Peyer's patch (tissue), 4 donors: ENCODE results near the gene TSGA10. TPM values are rescaled to one million over a fixed set of nuclear protein-coding genes. Genes with fewer than 3 reads are reported as not detected.

Source experiments
- DNase-seq, 3 donors: peaks; one replicate each; pipeline ENCODE4 v3.0.0-alpha.2; 2017 to 2019
- H3K27ac ChIP-seq, 4 donors: fragments of 200-600 bp; sonication (generic); one replicate each; pipeline ENCODE4 v1.5.1; 2016 to 2019
- H3K27me3 ChIP-seq, 2 donors: fragments of 200-600 bp; sonication (generic); one replicate each; pipeline ENCODE4 v1.5.1; 2019
- H3K36me3 ChIP-seq, 3 donors: fragments of 200-600 bp; sonication (generic); one replicate each; pipeline ENCODE4 v1.5.1; 2016 to 2019
- H3K4me1 ChIP-seq, 4 donors: fragments of 200-600 bp; sonication (generic); one replicate each; pipeline ENCODE4 v1.5.1; 2016 to 2019
- H3K4me3 ChIP-seq, 4 donors: fragments of 200-600 bp; sonication (generic); 1 replicate in 3 of 4; 2 replicates in 1 of 4; pipeline ENCODE4 v1.5.1; 2016 to 2019; ENCODE audit warnings: mild to moderate bottlenecking in 1 of 4
- H3K9me3 ChIP-seq, 4 donors: fragments of 200-600 bp; sonication (generic); one replicate each; pipeline ENCODE4 v1.5.1; 2016 to 2019; ENCODE audit warnings: mild to moderate bottlenecking in 1 of 4
- CTCF ChIP-seq, 6 experiments: fragments of 450-650 bp in 4 of 6; fragments of 200-600 bp in 2 of 6; sonication (generic) in 1 of 6; IDR thresholded peaks; one replicate each; pipeline ENCODE4 v1.5.1; 2017 to 2019; ENCODE audit warnings: antibody characterized with exemption in 6 of 6, mild to moderate bottlenecking in 3 of 6, moderate library complexity in 1 of 6
- POLR2A ChIP-seq, 2 donors: fragments of 450-650 bp; IDR thresholded peaks; one replicate each; pipeline ENCODE4 v1.5.1; 2017; ENCODE audit warnings: antibody characterized with exemption in 2 of 2, mild to moderate bottlenecking in 2 of 2, moderate library complexity in 2 of 2
- total RNA-seq, 4 donors: library from RNA; depleted of rRNA; stranded (reverse); fragments of >200 nt; gene quantifications; one replicate each; pipeline ENCODE4 v1.1.0, GENCODE V29; 2016

Gene TSGA10
- total RNA-seq, 4 donors from 2014 or later, result 6.7 to 21.5 (median 11.0) TPM

GRCh38 chr2:99183025-99183424 is 28.3 kb upstream of the TSGA10 start:
- Histone ChIP-seq H3K27me3 (no peaks in the 10 kb centered on the region), H3K4me3 (no peak overlapping the region), H3K27ac (no peak overlapping the region), H3K4me1 (peaks cover 8 to 22% (median 16%) of the 10 kb centered on the region in 4 donors), H3K9me3 (no peaks in the 10 kb centered on the region), H3K36me3 (peaks cover 0 to 12% (median 0%) of the 10 kb centered on the region in 3 donors)
- DNase-seq, result no peak
- no peak for TF ChIP-seq CTCF (IDR thresholded peaks at IDR 0.05)

- Histone ChIP-seq H3K4me1 (peaks cover 8 to 22% (median 16%) of the 10 kb centered on the region in 4 donors), H3K36me3 (no peaks in the 10 kb centered on the region), H3K9me3 (no peaks in the 10 kb centered on the region), H3K27ac (peak overlapping the region in 3 of 4 donors; percentile 64 to 86 (median 67)), H3K27me3 (no peaks in the 10 kb centered on the region), H3K4me3 (peak overlapping the region; percentile 63 to 93 (median 72))
- DNase-seq, result no peak
- TF ChIP-seq POLR2A (IDR thresholded peaks at IDR 0.05) (no peak), CTCF (IDR thresholded peaks at IDR 0.05) (no peak)
Observed at GRCh38 chr2:99181624-99182000, 26.9 kb upstream of the TSGA10 start.

- DNase-seq, result peak; percentile 90 to 96 (median 92)
- TF ChIP-seq POLR2A (IDR thresholded peaks at IDR 0.05) (peak; percentile 29 to 65), CTCF (IDR thresholded peaks at IDR 0.05) (no peak)
- peaks cover 8 to 22% (median 16%) of the 10 kb centered on the region in 4 donors for H3K4me1 ChIP-seq
Observed at GRCh38 chr2:99180755-99181623, 26.2 kb upstream of the TSGA10 start, which contains the start of the genes MITD1 and MRPL30. MITD1 (minus strand) TSS chr2:99181058; CDS start chr2:99180981, 77 bp downstream. MRPL30 (plus strand) TSS chr2:99181184; CDS start chr2:99186204, 5,020 bp downstream.

GRCh38 chr2:99171377-99172140 is 16.8 kb upstream of the TSGA10 start:
- H3K27me3 ChIP-seq, result no peaks in the 10 kb centered on the region
- TF ChIP-seq POLR2A (IDR thresholded peaks at IDR 0.05) (no peak), CTCF (IDR thresholded peaks at IDR 0.05) (no peak)

More at GRCh38 chr2:99180755-99181623, 26.2 kb upstream of the TSGA10 start, which contains the start of the genes MITD1 and MRPL30:
- no peaks in the 10 kb centered on the region for H3K9me3 ChIP-seq
- no peaks in the 10 kb centered on the region for H3K36me3 ChIP-seq
- peak within 1 kb of the TSS; percentile 64 to 86 (median 74) for H3K27ac ChIP-seq
- H3K4me3 ChIP-seq, result peak within 1 kb of the TSS; percentile 63 to 93 (median 72)
- H3K27me3 ChIP-seq, result no peaks in the 10 kb centered on the region

GRCh38 chr2:99169534-99169933 is 14.8 kb upstream of the TSGA10 start:
- no peak for TF ChIP-seq POLR2A (IDR thresholded peaks at IDR 0.05)
- TF ChIP-seq CTCF (IDR thresholded peaks at IDR 0.05), result no peak
- no peak overlapping the region for H3K4me3 ChIP-seq
- no peaks in the 10 kb centered on the region for H3K27me3 ChIP-seq
- no peaks in the 10 kb centered on the region for H3K9me3 ChIP-seq
- DNase-seq, result no peak
- no peaks in the 10 kb centered on the region for H3K4me1 ChIP-seq
- H3K36me3 ChIP-seq, result peaks cover 0 to 63% (median 0%) of the 10 kb centered on the region in 3 donors
- H3K27ac ChIP-seq, result no peak overlapping the region

More at GRCh38 chr2:99171377-99172140, 16.8 kb upstream of the TSGA10 start:
- Histone ChIP-seq H3K4me3 (no peak overlapping the region), H3K4me1 (no peaks in the 10 kb centered on the region), H3K36me3 (peaks cover 0 to 63% (median 0%) of the 10 kb centered on the region in 3 donors), H3K27ac (no peak overlapping the region), H3K9me3 (no peaks in the 10 kb centered on the region)
- no peak for DNase-seq
